Activated naive CD4-positive, alpha-beta T cell treated with anti-CD3 and anti-CD28 coated beads, Interleukin-2, amount 50 U/mL, for 24 hours (primary cell): ENCODE data around the gene POLR2B.
"Not testable (repeated sequence)": the region's sequence is repeated elsewhere in the genome, so short reads cannot be mapped to it uniquely, and the experiment has no call there.

Experiments used
- H3K27ac Mint-ChIP-seq: one replicate; pipeline ENCODE4 v1.8.0; 2021; ENCODE audit warnings: mild to moderate bottlenecking, mixed read lengths
- H3K27me3 Mint-ChIP-seq: one replicate; pipeline ENCODE4 v1.8.0; 2021; ENCODE audit warnings: mixed read lengths
- H3K36me3 Mint-ChIP-seq: one replicate; pipeline ENCODE4 v1.8.0; 2021; ENCODE audit warnings: mixed read lengths
- H3K4me1 Mint-ChIP-seq: one replicate; pipeline ENCODE4 v1.8.0; 2021; ENCODE audit warnings: mixed read lengths
- H3K4me3 Mint-ChIP-seq: one replicate; pipeline ENCODE4 v1.8.0; 2021; ENCODE audit warnings: mild to moderate bottlenecking, mixed read lengths
- H3K9me3 Mint-ChIP-seq: one replicate; pipeline ENCODE4 v1.8.0; 2021; ENCODE audit warnings: mixed read lengths

Gene POLR2B

GRCh38 chr4:57034520-57034919 is 55.8 kb downstream of the POLR2B start:
- Mint-ChIP-seq H3K9me3 (no peaks in the 10 kb centered on the region), H3K4me3 (no peak overlapping the region), H3K27ac (no peak overlapping the region), H3K4me1 (no peaks in the 10 kb centered on the region), H3K27me3 (peaks cover 4% of the 10 kb centered on the region), H3K36me3 (peaks cover 4% of the 10 kb centered on the region)

GRCh38 chr4:57037982-57038604 is 59.4 kb downstream of the POLR2B start:
- peaks cover 7% of the 10 kb centered on the region for H3K27me3 Mint-ChIP-seq
- H3K4me1 Mint-ChIP-seq = no peaks in the 10 kb centered on the region

GRCh38 chr4:57039345-57039744 is 60.6 kb downstream of the POLR2B start:
- no peaks in the 10 kb centered on the region for H3K36me3 Mint-ChIP-seq
- H3K4me1 Mint-ChIP-seq = no peaks in the 10 kb centered on the region
- H3K4me3 Mint-ChIP-seq = no peak overlapping the region
- H3K9me3 Mint-ChIP-seq = no peaks in the 10 kb centered on the region
- H3K27me3 Mint-ChIP-seq = peaks cover 7% of the 10 kb centered on the region
- no peak overlapping the region for H3K27ac Mint-ChIP-seq

More at GRCh38 chr4:57037982-57038604, 59.4 kb downstream of the POLR2B start:
- Mint-ChIP-seq H3K9me3 (no peaks in the 10 kb centered on the region), H3K27ac (no peak overlapping the region), H3K36me3 (no peaks in the 10 kb centered on the region), H3K4me3 (no peak overlapping the region)

- H3K4me3 Mint-ChIP-seq = no peak overlapping the region
- no peak overlapping the region for H3K27ac Mint-ChIP-seq
- H3K36me3 Mint-ChIP-seq = no peaks in the 10 kb centered on the region
- H3K9me3 Mint-ChIP-seq = no peaks in the 10 kb centered on the region
- peaks cover 8% of the 10 kb centered on the region for H3K27me3 Mint-ChIP-seq
- no peaks in the 10 kb centered on the region for H3K4me1 Mint-ChIP-seq
Observed at GRCh38 chr4:57040510-57040909, 61.8 kb downstream of the POLR2B start.

- no peaks in the 10 kb centered on the region for H3K36me3 Mint-ChIP-seq
Observed at GRCh38 chr4:57041020-57041419, 62.3 kb downstream of the POLR2B start.

GRCh38 chr4:57042711-57043169 is 64.0 kb downstream of the POLR2B start:
- H3K36me3 Mint-ChIP-seq = peaks cover 5% of the 10 kb centered on the region
- no peak overlapping the region for H3K27ac Mint-ChIP-seq
- H3K27me3 Mint-ChIP-seq = peaks cover 13% of the 10 kb centered on the region
- no peak overlapping the region for H3K4me3 Mint-ChIP-seq
- H3K9me3 Mint-ChIP-seq = peaks cover 6% of the 10 kb centered on the region
- H3K4me1 Mint-ChIP-seq = no peaks in the 10 kb centered on the region

More at GRCh38 chr4:57041020-57041419, 62.3 kb downstream of the POLR2B start:
- Mint-ChIP-seq H3K4me1 (no peaks in the 10 kb centered on the region), H3K4me3 (no peak overlapping the region), H3K27ac (no peak overlapping the region), H3K27me3 (peaks cover 8% of the 10 kb centered on the region), H3K9me3 (no peaks in the 10 kb centered on the region)

GRCh38 chr4:57043347-57044251 is 64.9 kb downstream of the POLR2B start:
- Mint-ChIP-seq H3K27me3 (peaks cover 9% of the 10 kb centered on the region), H3K4me3 (no peak overlapping the region), H3K9me3 (peaks cover 6% of the 10 kb centered on the region), H3K36me3 (peaks cover 5% of the 10 kb centered on the region), H3K4me1 (no peaks in the 10 kb centered on the region), H3K27ac (no peak overlapping the region)

- peaks cover 9% of the 10 kb centered on the region for H3K27me3 Mint-ChIP-seq
- H3K9me3 Mint-ChIP-seq = peaks cover 6% of the 10 kb centered on the region
- H3K4me1 Mint-ChIP-seq = no peaks in the 10 kb centered on the region
- H3K27ac Mint-ChIP-seq = no peak overlapping the region
- H3K4me3 Mint-ChIP-seq = no peak overlapping the region
- peaks cover 5% of the 10 kb centered on the region for H3K36me3 Mint-ChIP-seq
Observed at GRCh38 chr4:57044279-57044678, 65.6 kb downstream of the POLR2B start.

GRCh38 chr4:57044996-57045395 is 66.3 kb downstream of the POLR2B start:
- H3K4me3 Mint-ChIP-seq = no peak overlapping the region
- H3K27ac Mint-ChIP-seq = no peak overlapping the region
- peaks cover 6% of the 10 kb centered on the region for H3K9me3 Mint-ChIP-seq
- H3K4me1 Mint-ChIP-seq = no peaks in the 10 kb centered on the region
- peaks cover 9% of the 10 kb centered on the region for H3K27me3 Mint-ChIP-seq
- peaks cover 5% of the 10 kb centered on the region for H3K36me3 Mint-ChIP-seq

GRCh38 chr4:57047046-57047445 is 68.3 kb downstream of the POLR2B start:
- H3K4me3 Mint-ChIP-seq, H3K36me3 Mint-ChIP-seq, H3K9me3 Mint-ChIP-seq, H3K27ac Mint-ChIP-seq, H3K4me1 Mint-ChIP-seq, H3K27me3 Mint-ChIP-seq: not testable (repeated sequence)

GRCh38 chr4:57048590-57049304 is 70.1 kb downstream of the POLR2B start:
- peaks cover 6% of the 10 kb centered on the region for H3K9me3 Mint-ChIP-seq
- no peak overlapping the region for H3K27ac Mint-ChIP-seq
- H3K36me3 Mint-ChIP-seq = peaks cover 5% of the 10 kb centered on the region
- H3K4me3 Mint-ChIP-seq = no peak overlapping the region
- peaks cover 8% of the 10 kb centered on the region for H3K27me3 Mint-ChIP-seq
- no peaks in the 10 kb centered on the region for H3K4me1 Mint-ChIP-seq

- Mint-ChIP-seq H3K36me3 (peaks cover 5% of the 10 kb centered on the region), H3K4me3 (no peak overlapping the region), H3K27me3 (peaks cover 12% of the 10 kb centered on the region), H3K9me3 (peaks cover 6% of the 10 kb centered on the region), H3K27ac (no peak overlapping the region), H3K4me1 (no peaks in the 10 kb centered on the region)
Observed at GRCh38 chr4:57051095-57051494, 72.4 kb downstream of the POLR2B start.

GRCh38 chr4:57051524-57051923 is 72.8 kb downstream of the POLR2B start:
- Mint-ChIP-seq H3K27me3 (peaks cover 17% of the 10 kb centered on the region), H3K27ac (no peak overlapping the region), H3K4me3 (no peak overlapping the region), H3K9me3 (peaks cover 6% of the 10 kb centered on the region), H3K4me1 (no peaks in the 10 kb centered on the region), H3K36me3 (peaks cover 5% of the 10 kb centered on the region)

GRCh38 chr4:57053508-57053907 is 74.8 kb downstream of the POLR2B start:
- Mint-ChIP-seq H3K27ac (no peak overlapping the region), H3K27me3 (peaks cover 21% of the 10 kb centered on the region), H3K9me3 (no peaks in the 10 kb centered on the region), H3K4me1 (no peaks in the 10 kb centered on the region), H3K36me3 (no peaks in the 10 kb centered on the region), H3K4me3 (no peak overlapping the region)

- Mint-ChIP-seq H3K4me1 (no peaks in the 10 kb centered on the region), H3K4me3 (no peak overlapping the region), H3K27ac (no peak overlapping the region)
Observed at GRCh38 chr4:57055886-57056285, 77.2 kb downstream of the POLR2B start.

More at GRCh38 chr4:57055886-57056285, 77.2 kb downstream of the POLR2B start:
- Mint-ChIP-seq H3K9me3 (no peaks in the 10 kb centered on the region), H3K36me3 (no peaks in the 10 kb centered on the region), H3K27me3 (peaks cover 19% of the 10 kb centered on the region)
